ENCODE data around the gene GULP1.

GRCh38 chr2:188570370-188570769 is 278.7 kb downstream of the GULP1 start:
- TF ChIP-seq, protein P1, sequence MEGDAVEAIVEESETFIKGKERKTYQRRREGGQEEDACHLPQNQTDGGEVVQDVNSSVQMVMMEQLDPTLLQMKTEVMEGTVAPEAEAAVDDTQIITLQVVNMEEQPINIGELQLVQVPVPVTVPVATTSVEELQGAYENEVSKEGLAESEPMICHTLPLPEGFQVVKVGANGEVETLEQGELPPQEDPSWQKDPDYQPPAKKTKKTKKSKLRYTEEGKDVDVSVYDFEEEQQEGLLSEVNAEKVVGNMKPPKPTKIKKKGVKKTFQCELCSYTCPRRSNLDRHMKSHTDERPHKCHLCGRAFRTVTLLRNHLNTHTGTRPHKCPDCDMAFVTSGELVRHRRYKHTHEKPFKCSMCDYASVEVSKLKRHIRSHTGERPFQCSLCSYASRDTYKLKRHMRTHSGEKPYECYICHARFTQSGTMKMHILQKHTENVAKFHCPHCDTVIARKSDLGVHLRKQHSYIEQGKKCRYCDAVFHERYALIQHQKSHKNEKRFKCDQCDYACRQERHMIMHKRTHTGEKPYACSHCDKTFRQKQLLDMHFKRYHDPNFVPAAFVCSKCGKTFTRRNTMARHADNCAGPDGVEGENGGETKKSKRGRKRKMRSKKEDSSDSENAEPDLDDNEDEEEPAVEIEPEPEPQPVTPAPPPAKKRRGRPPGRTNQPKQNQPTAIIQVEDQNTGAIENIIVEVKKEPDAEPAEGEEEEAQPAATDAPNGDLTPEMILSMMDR (IDR thresholded peaks at IDR 0.05; ENCODE audit: borderline replicate concordance, extremely low read depth, low read length, poor library complexity, severe bottlenecking), result no peak
- no peak for TF ChIP-seq EZH2 (IDR thresholded peaks at IDR 0.05; ENCODE audit: borderline replicate concordance, low read depth, low read length, severe bottlenecking)

Measured in DND-41 (cell line).